ENCODE measurements around the gene ALKBH6.

The ALKBH6 gene

GRCh38 chr19:36054733-36055686, 41.0 kb upstream of the ALKBH6 start, which contains the start of gene WDR62:
WDR62 (plus strand) TSS chr19:36054897; CDS start chr19:36054972, 75 bp downstream.
- DNase-seq (ENCODE audit: extremely low read depth, low read depth) = no peak
- TF ChIP-seq, protein P1, sequence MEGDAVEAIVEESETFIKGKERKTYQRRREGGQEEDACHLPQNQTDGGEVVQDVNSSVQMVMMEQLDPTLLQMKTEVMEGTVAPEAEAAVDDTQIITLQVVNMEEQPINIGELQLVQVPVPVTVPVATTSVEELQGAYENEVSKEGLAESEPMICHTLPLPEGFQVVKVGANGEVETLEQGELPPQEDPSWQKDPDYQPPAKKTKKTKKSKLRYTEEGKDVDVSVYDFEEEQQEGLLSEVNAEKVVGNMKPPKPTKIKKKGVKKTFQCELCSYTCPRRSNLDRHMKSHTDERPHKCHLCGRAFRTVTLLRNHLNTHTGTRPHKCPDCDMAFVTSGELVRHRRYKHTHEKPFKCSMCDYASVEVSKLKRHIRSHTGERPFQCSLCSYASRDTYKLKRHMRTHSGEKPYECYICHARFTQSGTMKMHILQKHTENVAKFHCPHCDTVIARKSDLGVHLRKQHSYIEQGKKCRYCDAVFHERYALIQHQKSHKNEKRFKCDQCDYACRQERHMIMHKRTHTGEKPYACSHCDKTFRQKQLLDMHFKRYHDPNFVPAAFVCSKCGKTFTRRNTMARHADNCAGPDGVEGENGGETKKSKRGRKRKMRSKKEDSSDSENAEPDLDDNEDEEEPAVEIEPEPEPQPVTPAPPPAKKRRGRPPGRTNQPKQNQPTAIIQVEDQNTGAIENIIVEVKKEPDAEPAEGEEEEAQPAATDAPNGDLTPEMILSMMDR (IDR thresholded peaks at IDR 0.05; ENCODE audit: low read depth, low read length, missing control alignments) = no peak
- H3K4me3 ChIP-seq (replicated peaks; ENCODE audit: low read depth, low read length) = peak within 1 kb of the TSS; percentile 72

DNA sequence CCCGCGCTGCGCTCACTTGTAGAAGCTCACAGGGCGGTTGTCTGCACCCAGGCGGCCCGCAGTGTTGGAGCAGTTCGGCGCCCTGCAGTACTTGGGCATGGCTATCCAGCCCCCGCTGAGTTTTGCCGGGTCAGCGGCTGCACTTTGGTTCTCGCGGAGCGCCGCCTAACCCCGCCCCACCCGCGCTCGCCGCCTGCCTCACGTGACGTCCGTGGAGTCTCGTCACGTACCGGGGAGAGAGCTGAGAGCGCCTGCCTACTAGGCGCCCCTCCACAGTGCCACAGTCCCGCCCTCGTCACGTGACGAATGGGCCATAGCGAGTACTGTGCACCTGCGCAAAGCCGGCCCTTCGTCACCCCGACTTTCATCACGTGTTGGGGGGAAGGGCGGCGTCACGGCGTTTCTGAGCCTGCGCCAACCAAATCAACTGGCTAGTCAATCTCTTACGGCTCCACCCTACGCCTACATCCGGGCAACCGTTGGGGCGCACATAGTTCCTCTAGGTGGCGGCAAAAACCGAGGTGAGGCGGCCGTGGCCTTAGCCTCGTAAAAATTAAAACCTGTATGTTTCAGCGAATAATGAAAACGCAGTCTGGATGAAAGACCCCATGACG, 40.2 kb upstream of the ALKBH6 start, which contains the start of gene THAP8:
THAP8 (minus strand) TSS at position 167 of the 614 bp plus-strand sequence; CDS start at position 99, 68 bp downstream.
- DNase-seq (ENCODE audit: extremely low read depth, low read depth) = peak; percentile 96
- TF ChIP-seq, protein P1 (IDR thresholded peaks at IDR 0.05; ENCODE audit: low read depth, low read length, missing control alignments) = peak; percentile 41
- peak within 1 kb of the TSS; percentile 72 for H3K4me3 ChIP-seq (replicated peaks; ENCODE audit: low read depth, low read length)

- TF ChIP-seq, protein P1 (IDR thresholded peaks at IDR 0.05; ENCODE audit: low read depth, low read length, missing control alignments) = no peak
- no peak for DNase-seq (ENCODE audit: extremely low read depth, low read depth)
- H3K4me3 ChIP-seq (replicated peaks; ENCODE audit: low read depth, low read length) = no peak overlapping the region
These were observed 37.6 kb upstream of the ALKBH6 start for GRCh38 chr19:36051637-36052036.

DNA sequence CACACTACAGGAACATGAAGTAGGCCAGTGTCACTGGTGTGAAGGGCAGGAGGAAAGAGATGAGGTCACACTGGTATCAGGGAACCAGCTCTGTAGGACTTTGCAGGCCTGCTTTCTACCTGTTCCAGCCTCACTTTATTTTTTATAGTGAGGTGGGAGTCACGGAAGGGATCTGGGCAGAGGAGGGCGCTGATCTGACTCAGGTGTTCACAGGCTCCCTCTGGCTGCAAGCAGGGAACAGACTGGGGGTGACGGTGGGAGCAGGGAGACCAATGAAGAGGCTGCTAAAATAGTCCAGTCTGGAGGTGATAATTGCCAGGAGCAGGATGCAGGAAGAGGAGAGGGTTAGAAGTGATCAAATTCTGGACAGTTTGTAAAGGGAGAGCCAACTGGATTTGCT, 37.2 kb upstream of the ALKBH6 start:
- no peak for DNase-seq (ENCODE audit: extremely low read depth, low read depth)
- no peak overlapping the region for H3K4me3 ChIP-seq (replicated peaks; ENCODE audit: low read depth, low read length)
- TF ChIP-seq, protein P1 (IDR thresholded peaks at IDR 0.05; ENCODE audit: low read depth, low read length, missing control alignments) = peak; percentile 23

GRCh38 chr19:36049080-36049698, 35.2 kb upstream of the ALKBH6 start:
- no peak for DNase-seq (ENCODE audit: extremely low read depth, low read depth)
- no peak overlapping the region for H3K4me3 ChIP-seq (replicated peaks; ENCODE audit: low read depth, low read length)
- TF ChIP-seq, protein P1 (IDR thresholded peaks at IDR 0.05; ENCODE audit: low read depth, low read length, missing control alignments) = no peak

- TF ChIP-seq, protein P1 (IDR thresholded peaks at IDR 0.05; ENCODE audit: low read depth, low read length, missing control alignments) = no peak
- H3K4me3 ChIP-seq (replicated peaks; ENCODE audit: low read depth, low read length) = no peak overlapping the region
These were observed 33.8 kb upstream of the ALKBH6 start for GRCh38 chr19:36047835-36048234.

More at GRCh38 chr19:36047835-36048234, 33.8 kb upstream of the ALKBH6 start:
- DNase-seq (ENCODE audit: extremely low read depth, low read depth) = no peak

Data from HFF-Myc (cell line).